Type B pancreatic cell (in vitro differentiated cells): ENCODE results near the gene EHD1. TPM values are rescaled to one million over a fixed set of nuclear protein-coding genes. Genes with fewer than 3 reads are reported as not detected.

Source experiments
- DNase-seq: peaks from one replicate; pipeline ENCODE4 v3.0.0; 2021; ENCODE audit warnings: mixed read lengths; ENCODE audit not compliant: unreplicated experiment; ENCODE audit errors: extremely low spot score
- H3K27ac Mint-ChIP-seq: 2 replicates; pipeline ENCODE4 v1.8.0; 2021; ENCODE audit warnings: mild to moderate bottlenecking, mixed read lengths
- H3K27me3 Mint-ChIP-seq: 2 replicates; pipeline ENCODE4 v1.8.0; 2021; ENCODE audit warnings: mixed read lengths
- H3K36me3 Mint-ChIP-seq: 2 replicates; pipeline ENCODE4 v1.8.0; 2021; ENCODE audit warnings: mixed read lengths
- H3K4me1 Mint-ChIP-seq: one replicate; pipeline ENCODE4 v1.8.0; 2021; ENCODE audit warnings: mixed read lengths; ENCODE audit not compliant: unreplicated experiment
- H3K4me3 Mint-ChIP-seq: 2 replicates; pipeline ENCODE4 v1.8.0; 2021; ENCODE audit warnings: mild to moderate bottlenecking, mixed read lengths
- H3K9me3 Mint-ChIP-seq: 2 replicates; pipeline ENCODE4 v1.8.0; 2021; ENCODE audit warnings: mixed read lengths
- total RNA-seq: library from RNA; stranded (reverse); gene quantifications from 2 replicates; pipeline ENCODE4 v1.2.1, GENCODE V29; 2021; ENCODE audit warnings: low replicate concordance
- TF ChIP-seq, protein P1 (sequence below): fragments of 200-600 bp; sonication (generic); conservative IDR thresholded peaks from 2 replicates; pipeline ENCODE4 v1.5.0; 2021; ENCODE audit warnings: antibody characterized with exemption, mild to moderate bottlenecking

EHD1 gene
- total RNA-seq, 1 donor from 2014 or later: 86.6 TPM

DNA sequence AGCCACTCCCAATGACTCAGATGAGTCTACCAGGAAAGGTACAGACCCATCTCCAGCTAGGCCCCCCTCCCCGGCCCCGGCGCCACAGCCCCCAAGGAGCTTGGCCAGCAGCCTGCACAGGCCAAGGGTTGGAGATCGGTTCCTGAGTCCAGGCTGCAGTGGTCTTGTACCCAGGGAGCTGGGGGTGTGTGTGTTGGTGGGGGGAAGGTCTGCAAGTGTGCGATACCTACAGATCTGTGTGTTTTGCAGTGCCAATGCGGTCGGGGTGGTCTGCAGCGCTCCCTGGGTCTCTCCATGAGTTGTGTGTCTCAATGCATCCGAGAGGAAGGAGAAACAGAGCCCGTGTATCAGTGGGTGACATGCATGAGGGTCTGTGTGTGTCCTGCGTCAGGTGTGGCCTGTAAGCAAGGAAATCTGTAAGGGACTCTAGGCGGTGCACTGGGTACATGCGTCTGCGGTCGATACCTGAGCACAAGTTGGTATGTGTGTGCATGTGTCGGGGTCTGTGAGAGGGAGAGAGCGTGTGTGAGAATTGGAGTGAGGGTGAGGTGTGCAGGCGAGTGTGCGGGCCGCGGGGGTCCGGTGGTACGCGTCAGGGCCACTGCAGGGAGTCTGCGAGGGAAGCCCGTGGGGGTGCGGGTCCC lies 34.6 kb downstream of the EHD1 start:
- no peak for DNase-seq
- Mint-ChIP-seq H3K4me1 (peaks cover 3% of the 10 kb centered on the region), H3K4me3 (peak overlapping the region; percentile 100), H3K27me3 (peaks cover 12% of the 10 kb centered on the region), H3K36me3 (no peaks in the 10 kb centered on the region), H3K9me3 (no peaks in the 10 kb centered on the region), H3K27ac (peak overlapping the region; percentile 97)
- TF ChIP-seq, protein P1, sequence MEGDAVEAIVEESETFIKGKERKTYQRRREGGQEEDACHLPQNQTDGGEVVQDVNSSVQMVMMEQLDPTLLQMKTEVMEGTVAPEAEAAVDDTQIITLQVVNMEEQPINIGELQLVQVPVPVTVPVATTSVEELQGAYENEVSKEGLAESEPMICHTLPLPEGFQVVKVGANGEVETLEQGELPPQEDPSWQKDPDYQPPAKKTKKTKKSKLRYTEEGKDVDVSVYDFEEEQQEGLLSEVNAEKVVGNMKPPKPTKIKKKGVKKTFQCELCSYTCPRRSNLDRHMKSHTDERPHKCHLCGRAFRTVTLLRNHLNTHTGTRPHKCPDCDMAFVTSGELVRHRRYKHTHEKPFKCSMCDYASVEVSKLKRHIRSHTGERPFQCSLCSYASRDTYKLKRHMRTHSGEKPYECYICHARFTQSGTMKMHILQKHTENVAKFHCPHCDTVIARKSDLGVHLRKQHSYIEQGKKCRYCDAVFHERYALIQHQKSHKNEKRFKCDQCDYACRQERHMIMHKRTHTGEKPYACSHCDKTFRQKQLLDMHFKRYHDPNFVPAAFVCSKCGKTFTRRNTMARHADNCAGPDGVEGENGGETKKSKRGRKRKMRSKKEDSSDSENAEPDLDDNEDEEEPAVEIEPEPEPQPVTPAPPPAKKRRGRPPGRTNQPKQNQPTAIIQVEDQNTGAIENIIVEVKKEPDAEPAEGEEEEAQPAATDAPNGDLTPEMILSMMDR: no peak

DNA sequence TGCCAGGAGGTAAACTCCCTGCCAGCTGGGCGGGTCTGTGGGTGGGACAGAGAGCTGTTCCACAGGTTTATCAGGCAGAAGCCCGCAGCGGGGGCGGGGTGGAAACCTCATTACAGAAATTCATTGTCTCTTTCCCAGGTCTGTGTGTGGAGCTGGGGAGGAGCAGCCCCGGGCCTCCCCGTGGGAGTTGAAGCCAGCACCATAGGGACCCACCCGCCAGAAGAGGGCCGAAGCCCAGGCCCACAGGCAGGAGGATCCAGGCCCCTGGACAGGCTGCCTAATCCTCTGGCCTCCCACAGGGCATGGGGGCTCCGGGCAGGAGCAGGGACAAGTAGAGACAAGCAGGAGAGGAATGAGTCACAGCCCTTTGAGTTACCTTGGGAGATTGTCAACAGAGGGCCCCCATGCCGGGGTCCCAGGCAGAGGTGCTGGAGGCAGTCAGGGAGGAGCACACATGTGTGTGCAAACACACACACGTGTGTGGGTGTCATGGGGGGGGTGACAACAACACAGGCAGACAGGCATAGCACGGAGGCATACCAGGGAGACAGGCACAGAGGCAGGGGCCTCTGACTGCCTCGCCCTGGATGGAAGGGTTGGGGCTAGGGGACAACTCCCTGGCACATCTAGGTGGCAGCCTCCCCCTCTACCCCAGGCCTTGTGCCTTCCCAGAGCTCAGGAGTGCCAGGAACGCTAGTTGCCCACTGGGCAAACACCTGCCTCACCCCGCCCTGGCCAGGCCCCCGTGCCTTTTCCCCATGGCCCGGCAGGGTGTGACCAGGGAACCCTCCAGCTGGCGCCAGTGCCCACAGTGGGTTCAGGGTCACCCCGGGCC lies 35.4 kb downstream of the EHD1 start:
- H3K27ac Mint-ChIP-seq: peak overlapping the region; percentile 97
- peaks cover 3% of the 10 kb centered on the region for H3K4me1 Mint-ChIP-seq
- no peaks in the 10 kb centered on the region for H3K36me3 Mint-ChIP-seq
- no peaks in the 10 kb centered on the region for H3K9me3 Mint-ChIP-seq
- H3K27me3 Mint-ChIP-seq: peaks cover 12% of the 10 kb centered on the region
- no peak for DNase-seq
- TF ChIP-seq, protein P1: no peak
- H3K4me3 Mint-ChIP-seq: peak overlapping the region; percentile 100

DNA sequence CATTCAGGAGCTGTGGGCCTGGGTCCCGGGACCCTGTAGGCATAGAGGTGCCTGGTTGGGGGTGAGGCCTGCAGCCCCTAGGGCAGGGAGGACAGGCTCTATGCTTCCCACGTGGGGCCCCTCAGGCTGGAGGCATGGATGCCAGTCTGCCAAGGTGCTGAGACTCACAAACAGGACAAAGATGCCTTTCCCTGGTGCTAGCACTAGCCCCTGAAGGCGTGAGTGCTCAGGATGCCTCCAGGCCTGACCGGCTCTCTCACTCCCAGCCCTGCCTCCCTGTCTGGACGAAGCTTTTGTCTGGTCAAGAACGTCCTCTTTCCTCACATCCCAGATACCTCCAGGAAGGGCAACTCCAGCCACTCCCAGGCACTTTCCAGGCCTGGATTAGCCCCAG lies 36.1 kb downstream of the EHD1 start:
- peak overlapping the region; percentile 100 for H3K4me3 Mint-ChIP-seq
- peaks cover 3% of the 10 kb centered on the region for H3K4me1 Mint-ChIP-seq
- peak overlapping the region; percentile 97 for H3K27ac Mint-ChIP-seq
- no peak for DNase-seq
- peaks cover 12% of the 10 kb centered on the region for H3K27me3 Mint-ChIP-seq
- TF ChIP-seq, protein P1: no peak
- no peaks in the 10 kb centered on the region for H3K9me3 Mint-ChIP-seq
- H3K36me3 Mint-ChIP-seq: no peaks in the 10 kb centered on the region

DNA sequence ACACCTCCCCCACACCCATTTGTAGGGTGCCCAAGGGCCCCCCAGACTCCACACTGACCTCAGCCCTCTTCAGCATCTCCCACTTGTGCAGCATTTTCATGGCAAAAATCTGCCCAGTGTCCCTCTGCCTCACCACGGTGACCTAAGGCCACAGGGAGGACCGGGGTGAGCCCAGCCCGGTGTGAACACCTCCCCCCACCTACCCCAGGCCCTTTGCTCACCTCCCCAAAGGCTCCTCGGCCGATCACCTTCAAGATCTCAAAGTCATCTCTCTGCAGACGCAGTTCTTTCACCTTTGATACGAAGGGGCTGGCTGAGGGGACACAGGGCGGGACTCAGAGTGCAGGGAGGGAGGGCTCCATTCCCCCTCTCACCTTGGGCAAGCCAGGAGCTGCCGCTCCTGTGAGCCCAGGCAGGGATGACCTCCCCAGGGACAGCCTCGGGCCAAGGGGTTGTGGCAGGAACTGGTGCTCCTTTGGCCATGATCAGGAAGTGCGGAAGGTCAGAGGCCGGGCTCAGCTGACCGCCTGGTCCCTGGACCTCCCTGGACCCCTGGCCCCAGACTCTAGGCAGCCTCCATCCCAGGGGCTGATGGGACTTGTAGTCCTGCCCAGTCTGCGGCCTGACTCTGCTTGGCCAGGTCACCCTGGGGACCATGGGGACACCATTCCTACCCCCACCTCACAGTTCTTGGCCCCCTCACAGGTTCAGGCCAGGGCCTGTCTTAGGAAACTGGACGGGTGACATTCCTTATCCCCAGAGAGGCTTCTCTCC lies 36.6 kb downstream of the EHD1 start:
- no peaks in the 10 kb centered on the region for H3K36me3 Mint-ChIP-seq
- H3K27me3 Mint-ChIP-seq: peaks cover 12% of the 10 kb centered on the region
- no peaks in the 10 kb centered on the region for H3K9me3 Mint-ChIP-seq
- DNase-seq: no peak
- H3K4me1 Mint-ChIP-seq: peaks cover 3% of the 10 kb centered on the region
- TF ChIP-seq, protein P1: no peak
- H3K4me3 Mint-ChIP-seq: peak overlapping the region; percentile 100
- H3K27ac Mint-ChIP-seq: peak overlapping the region; percentile 97

DNA sequence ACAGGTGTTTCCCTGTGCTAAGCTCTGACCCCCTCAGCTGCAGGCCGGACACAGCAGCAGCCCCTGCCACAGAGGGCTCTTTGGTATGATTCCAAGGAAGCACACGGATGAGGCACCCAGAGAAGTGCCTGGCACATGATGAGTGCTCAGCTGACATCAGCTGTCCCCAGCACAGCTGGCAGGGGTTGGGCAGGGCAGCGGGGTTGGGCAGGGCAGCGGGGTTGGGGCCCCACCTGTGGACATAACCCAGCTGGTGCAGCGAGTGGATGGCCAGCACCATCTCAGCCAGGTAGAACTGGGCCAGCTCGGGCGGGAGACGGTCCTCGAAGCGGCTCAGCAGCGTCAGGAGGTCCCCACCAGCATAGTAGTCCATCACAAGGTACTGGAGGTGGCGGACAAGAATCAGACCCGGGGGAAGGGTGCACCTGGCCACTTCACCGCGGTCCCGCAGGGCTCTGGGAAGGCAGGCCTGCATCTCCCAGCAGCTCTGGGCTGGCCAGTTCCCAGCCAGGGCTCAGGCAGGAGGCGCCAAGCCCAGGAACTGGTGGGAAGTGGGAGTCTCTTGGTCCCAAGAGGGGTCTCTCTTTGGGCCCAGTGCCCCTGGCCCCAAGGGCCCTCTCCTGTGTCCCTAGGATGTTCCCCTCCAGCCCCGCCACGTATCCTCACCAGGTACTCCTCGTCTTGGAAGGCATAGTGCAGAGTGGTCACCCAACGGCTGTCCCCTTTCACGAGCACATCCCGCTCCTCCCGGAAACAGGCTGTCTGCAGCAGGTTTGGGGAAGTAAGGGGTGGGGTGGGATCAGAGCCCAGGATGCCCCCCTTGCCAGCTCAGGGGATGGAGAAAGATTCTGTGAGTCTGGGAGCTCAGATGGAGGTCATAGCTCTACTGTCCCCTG lies 38.3 kb downstream of the EHD1 start:
- H3K27ac Mint-ChIP-seq: no peak overlapping the region
- peaks cover 2% of the 10 kb centered on the region for H3K4me1 Mint-ChIP-seq
- TF ChIP-seq, protein P1: no peak
- DNase-seq: no peak
- H3K36me3 Mint-ChIP-seq: no peaks in the 10 kb centered on the region
- peaks cover 10% of the 10 kb centered on the region for H3K27me3 Mint-ChIP-seq
- no peak overlapping the region for H3K4me3 Mint-ChIP-seq
- H3K9me3 Mint-ChIP-seq: no peaks in the 10 kb centered on the region
